G401.6 (cell line): ENCODE measurements around the gene EIF3L.

Experiments
- FAIRE-seq: peaks from 2 replicates; lab custom pipeline; 2012; peaks lifted over from hg19 to GRCh38; lab: Jason Lieb, UNC

The EIF3L gene

DNA sequence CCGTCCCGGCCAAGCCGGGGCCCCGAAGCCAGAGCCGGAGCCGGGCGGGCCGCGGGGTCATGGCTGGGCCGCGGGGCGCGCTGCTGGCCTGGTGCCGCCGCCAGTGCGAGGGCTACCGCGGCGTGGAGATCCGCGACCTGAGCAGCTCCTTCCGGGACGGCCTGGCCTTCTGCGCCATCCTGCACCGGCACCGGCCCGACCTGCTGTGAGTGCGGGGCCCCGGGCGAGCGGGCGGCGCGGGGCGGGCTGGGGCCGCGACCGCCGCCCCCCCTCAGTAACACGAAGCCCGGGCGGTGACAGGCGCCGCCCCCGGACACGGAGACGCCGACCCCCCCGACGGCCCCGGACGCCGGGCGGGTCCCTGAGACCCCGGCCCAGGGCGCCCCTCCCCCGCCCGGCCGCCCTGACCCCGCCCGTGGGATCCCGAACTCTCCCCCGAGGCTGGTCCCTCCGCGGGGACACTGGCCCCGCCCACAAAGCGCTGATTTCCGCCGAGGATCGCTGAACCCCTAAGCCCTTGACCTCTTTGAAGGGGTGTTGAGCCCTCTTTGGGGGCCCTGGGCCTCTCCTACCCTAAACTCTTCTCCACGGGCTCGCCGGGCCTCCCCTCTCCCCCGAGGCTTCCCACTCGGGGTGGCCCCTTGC is 57.3 kb downstream of the EIF3L start:
- FAIRE-seq: no peak

GRCh38 chr22:37907036-37907954 is 58.1 kb downstream of the EIF3L start:
- no peak for FAIRE-seq

DNA sequence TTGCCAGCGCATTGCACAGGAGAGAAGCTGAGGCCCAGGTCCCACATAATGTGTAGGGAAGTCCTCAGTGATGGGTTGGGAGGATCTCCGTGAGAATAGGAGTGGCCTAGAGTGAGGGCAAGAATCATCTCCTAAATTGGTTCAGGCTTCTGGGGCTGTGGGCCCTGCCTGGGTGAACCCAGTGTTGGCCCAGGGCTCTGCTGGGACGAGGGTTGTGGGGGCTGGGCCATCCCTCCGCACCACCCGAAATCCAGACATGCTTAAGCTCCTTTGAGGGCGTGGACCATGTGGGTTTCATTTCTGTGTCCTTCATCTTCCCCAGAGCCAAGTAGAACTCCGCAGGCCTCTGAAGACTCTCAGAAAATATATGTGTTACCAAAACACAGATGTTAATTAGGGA is 60.5 kb downstream of the EIF3L start:
- FAIRE-seq: no peak

- no peak for FAIRE-seq
Observed at GRCh38 chr22:37910890-37911672, 61.9 kb downstream of the EIF3L start.

- no peak for FAIRE-seq
Observed at GRCh38 chr22:37911697-37912096, 62.5 kb downstream of the EIF3L start.

DNA sequence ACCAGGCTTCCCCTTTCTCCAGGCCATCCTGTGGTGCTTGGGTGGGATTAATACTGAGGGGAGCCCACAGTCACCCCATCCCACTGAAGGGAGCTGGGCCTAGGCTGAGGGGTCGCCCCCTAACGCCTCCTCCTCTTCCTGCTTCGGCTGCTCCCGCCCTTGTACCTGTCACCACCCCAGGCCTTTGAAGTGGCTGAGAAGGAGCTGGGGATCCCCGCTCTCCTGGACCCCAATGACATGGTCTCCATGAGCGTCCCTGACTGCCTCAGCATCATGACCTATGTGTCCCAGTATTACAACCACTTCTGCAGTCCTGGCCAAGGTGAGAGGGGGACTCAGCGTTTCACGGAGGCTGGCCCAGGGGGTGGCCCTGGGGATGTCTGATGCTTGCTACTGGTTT is 63.0 kb downstream of the EIF3L start:
- no peak for FAIRE-seq

GRCh38 chr22:37913233-37913721 is 64.1 kb downstream of the EIF3L start:
- FAIRE-seq: no peak

DNA sequence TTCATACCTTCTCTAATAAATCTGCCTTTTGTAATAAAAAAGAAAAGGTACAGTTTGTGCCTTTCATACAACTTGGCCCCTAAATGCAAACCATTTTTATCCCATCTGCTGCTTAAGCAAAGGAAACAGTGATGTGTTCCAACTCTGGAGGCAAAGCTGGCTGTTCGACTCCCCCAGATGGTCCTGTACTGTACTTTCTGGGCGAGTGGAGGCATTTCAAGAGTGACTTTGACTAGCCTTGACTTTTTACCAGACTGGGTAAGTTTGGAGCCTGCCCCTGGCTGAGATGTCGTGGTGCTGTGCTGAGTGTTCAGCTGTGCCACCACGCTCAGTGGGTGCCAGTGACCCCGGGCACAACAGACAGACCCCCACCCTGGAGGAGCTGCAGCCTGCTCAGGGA is 67.1 kb downstream of the EIF3L start:
- FAIRE-seq: no peak

GRCh38 chr22:37917874-37918548 is 68.8 kb downstream of the EIF3L start:
- FAIRE-seq: no peak

GRCh38 chr22:37918580-37919270 is 69.5 kb downstream of the EIF3L start:
- no peak for FAIRE-seq

- no peak for FAIRE-seq
Observed at GRCh38 chr22:37920126-37920525, 70.9 kb downstream of the EIF3L start.

- FAIRE-seq: no peak
Observed at GRCh38 chr22:37922191-37922590, 73.0 kb downstream of the EIF3L start.

GRCh38 chr22:37923927-37924326 is 74.7 kb downstream of the EIF3L start:
- FAIRE-seq: no peak

DNA sequence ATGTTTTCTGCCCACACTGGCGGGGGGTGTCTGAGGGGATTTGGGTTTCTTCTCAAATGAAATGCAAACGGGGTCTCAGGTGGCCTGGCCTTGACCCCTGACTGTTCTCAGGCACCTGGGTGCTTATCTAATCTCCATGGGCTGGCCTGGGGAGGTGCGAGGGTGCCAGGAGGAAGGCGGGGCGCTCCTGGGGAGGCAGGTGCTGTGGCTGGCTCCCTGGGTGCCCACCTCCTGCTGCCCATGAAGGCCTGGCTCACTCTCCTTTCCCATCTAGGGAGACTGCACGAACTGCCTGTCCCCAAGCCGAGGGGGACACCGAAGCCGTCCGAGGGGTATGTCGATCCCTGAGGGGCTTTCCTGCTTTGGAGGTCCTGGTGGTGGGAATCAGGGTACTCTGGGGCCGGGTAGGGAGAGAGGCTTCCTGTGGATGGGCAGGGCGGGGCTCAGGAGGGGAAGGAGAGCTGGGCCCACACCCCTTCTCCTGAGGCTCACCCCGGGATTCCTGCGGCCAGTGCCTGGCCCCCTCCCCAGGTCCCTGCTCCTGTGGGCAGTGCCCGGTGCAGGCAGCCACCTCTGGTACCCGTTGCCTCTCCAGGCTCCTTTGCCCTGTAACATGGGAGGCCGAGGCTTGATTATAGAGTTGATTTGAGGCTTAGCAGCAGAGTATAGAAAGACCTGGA is 75.3 kb downstream of the EIF3L start:
- no peak for FAIRE-seq

- FAIRE-seq: no peak
Observed at GRCh38 chr22:37925330-37925729, 76.1 kb downstream of the EIF3L start.

- no peak for FAIRE-seq
Observed at GRCh38 chr22:37925767-37926166, 76.5 kb downstream of the EIF3L start.

GRCh38 chr22:37926358-37926757 is 77.1 kb downstream of the EIF3L start:
- no peak for FAIRE-seq

- no peak for FAIRE-seq
Observed at GRCh38 chr22:37926771-37927636, 77.8 kb downstream of the EIF3L start.

GRCh38 chr22:37927637-37927936 is 78.4 kb downstream of the EIF3L start:
- FAIRE-seq: no peak

DNA sequence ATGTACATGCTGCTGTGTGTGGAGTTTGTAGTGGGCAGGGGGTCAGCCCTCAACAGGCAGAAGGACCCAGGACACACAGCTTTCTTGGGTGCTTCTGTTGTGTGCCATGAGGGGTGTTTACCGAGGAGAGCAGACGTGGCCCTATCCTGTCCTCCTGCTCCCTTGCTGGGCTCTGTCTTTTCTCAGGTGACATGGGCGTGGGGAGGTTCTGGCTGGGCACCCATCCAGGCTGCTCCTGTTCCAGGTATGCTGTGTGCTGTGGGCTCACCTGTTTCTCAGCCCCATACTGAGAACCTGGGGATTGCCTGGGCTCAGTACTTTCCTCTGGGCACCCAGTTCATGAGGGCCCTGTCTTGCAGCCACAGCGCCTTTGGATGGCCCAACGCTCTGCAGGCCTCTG is 80.2 kb downstream of the EIF3L start:
- FAIRE-seq: no peak
